GM12873 (cell line): Measurements from ENCODE around the gene TMIE.

ENCODE experiments used
- CTCF ChIP-seq: IDR thresholded peaks from 2 replicates; pipeline ENCODE4 v1.5.1; 2012; ENCODE audit warnings: low read depth, mild to moderate bottlenecking, moderate library complexity, low read length, control low read depth; ENCODE audit not compliant: insufficient read depth; ENCODE audit errors: missing control alignments

The TMIE gene, protein sequence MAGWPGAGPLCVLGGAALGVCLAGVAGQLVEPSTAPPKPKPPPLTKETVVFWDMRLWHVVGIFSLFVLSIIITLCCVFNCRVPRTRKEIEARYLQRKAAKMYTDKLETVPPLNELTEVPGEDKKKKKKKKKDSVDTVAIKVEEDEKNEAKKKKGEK

DNA sequence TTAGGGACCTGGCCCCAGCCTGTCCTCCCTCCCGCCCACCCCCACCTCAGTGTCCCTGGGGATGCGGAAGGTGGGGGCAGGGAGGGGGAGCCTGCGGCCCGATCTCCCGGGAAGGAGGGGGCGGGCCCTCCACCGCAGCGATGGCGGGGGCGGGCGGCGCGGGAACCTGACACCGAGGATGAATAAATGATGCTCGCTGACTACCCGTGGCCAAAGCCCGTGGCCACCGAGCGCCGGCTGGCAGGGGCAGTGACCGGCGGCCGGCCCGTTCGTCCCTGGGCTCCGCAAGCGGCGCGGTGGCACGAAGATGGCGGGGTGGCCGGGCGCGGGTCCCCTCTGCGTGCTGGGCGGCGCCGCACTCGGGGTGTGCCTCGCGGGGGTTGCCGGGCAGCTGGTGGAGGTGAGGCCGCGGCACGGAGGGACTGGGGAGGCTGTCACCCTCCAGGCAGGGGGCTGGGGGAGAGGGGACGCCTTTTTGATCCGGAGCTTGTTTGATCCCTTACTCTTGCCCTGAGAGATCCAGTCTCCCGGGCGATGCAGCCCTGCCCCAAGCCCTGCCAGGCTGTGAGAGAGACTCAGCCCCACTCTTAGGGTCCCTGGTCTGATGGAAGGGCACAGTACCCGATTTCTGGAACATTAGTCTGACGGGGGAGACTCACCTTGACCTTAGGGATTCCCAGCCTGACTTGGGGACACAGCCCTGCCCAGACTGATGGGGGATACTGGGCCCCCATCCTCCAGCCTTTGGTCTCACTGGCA lies at the start of gene TMIE:
TSS of gene TMIE (plus strand) at position 212 of the 759 bp plus-strand sequence. CDS start at position 308, 96 bp downstream.
- no peak for TF ChIP-seq CTCF

DNA sequence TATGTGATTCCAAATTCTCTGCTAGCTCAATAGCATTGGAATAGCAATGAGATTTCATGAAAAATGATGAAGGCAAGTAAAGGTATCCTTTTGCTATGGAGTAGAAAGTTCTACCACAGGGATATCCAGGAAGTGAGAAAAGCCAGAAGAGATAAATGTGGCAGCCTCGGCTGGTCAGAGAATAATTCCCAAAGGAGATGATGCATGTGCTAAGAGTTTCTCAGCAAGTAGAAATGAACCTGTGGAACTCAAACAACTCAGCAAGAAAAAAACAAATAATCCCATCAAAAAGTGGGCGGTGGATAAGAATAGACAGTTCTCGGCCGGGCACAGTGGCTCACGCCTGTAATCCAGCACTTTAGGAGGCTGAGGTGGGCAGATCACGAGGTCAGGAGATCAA lies 45.9 kb upstream of the TMIE start:
- TF ChIP-seq CTCF: no peak

DNA sequence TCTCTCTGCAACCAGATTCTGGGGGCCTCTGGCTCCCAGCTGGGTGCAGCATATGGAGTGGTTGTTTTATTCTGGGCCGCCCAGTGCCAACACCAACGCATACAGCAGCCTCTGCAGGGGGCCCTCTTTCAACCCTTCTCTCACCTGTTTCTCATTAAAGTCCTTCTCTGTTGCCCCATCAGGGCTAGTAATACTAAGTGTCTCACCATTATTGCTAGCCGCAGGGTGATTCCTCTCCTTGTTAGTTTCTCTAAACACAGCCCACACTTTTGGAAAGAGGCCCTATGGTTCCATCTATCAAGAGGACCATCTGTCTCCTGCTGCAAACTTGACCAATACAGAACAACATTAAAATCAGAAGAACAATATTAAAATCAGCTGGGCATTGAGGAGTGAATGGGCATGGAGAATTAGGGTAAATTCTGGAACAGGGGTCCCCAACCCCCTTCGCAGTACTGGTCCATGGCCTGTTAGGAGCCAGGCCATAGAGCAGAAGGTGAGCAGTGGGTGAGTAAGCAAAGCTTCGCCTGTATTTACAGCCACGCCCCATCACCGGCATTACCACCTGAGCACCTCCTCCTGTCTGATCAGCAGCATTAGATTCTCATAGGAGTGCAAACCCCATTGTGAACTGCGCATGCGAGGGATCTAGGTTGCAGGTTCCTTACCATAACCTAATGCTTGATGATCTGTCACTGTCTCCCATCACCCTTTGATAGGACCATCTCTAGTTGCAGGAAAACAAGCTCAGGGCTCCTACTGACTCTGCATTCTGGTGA lies 44.2 kb upstream of the TMIE start:
- TF ChIP-seq CTCF: no peak

GRCh38 chr3:46659285-46659684 lies 41.9 kb upstream of the TMIE start:
- TF ChIP-seq CTCF: no peak

GRCh38 chr3:46660003-46660402 lies 41.2 kb upstream of the TMIE start:
- no peak for TF ChIP-seq CTCF

GRCh38 chr3:46660543-46661523 lies 40.4 kb upstream of the TMIE start:
- no peak for TF ChIP-seq CTCF
